HepG2 (cell line): ENCODE data around the gene ARHGAP25. TPM values are rescaled to one million over a fixed set of nuclear protein-coding genes. Genes with fewer than 3 reads are reported as not detected.
A peak's percentile ranks its signal among the peaks of the same experiment; 100 is the strongest.

Experiments
- CBX1 ChIP-seq: IDR thresholded peaks from one replicate; pipeline ENCODE4 v1.6.1; 2016; ENCODE audit warnings: antibody characterized with exemption, low read depth
- ETV5 ChIP-seq: IDR thresholded peaks from 2 replicates; pipeline ENCODE4 v1.6.1; 2018; ENCODE audit warnings: missing biosample characterization, missing genetic modification reagents, inconsistent platforms, borderline replicate concordance
- FOXC1 ChIP-seq: sonication (generic); formaldehyde crosslinking; IDR thresholded peaks from 2 replicates; pipeline ENCODE4 v1.8.0; 2022; ENCODE audit warnings: mild to moderate bottlenecking, missing genetic modification reagents, borderline replicate concordance
- GABPB1 ChIP-seq: IDR thresholded peaks from 2 replicates; pipeline ENCODE4 v1.6.1; 2016; ENCODE audit warnings: mild to moderate bottlenecking, missing genetic modification reagents, moderate library complexity, missing compliant biosample characterization
- GATAD2A ChIP-seq: IDR thresholded peaks from 2 replicates; pipeline ENCODE4 v1.6.1; 2016
- IKZF1 ChIP-seq: fragments of 450-650 bp; IDR thresholded peaks from 2 replicates; pipeline ENCODE4 v1.7.1; 2016
- PAX8 ChIP-seq: sonication (generic); formaldehyde crosslinking; IDR thresholded peaks from 2 replicates; pipeline ENCODE4 v1.8.0; 2022; ENCODE audit warnings: mild to moderate bottlenecking, missing genetic modification reagents, borderline replicate concordance
- PCBP1 ChIP-seq: fragments of 200-400 bp; formaldehyde crosslinking; IDR thresholded peaks from 2 replicates; pipeline ENCODE4 v1.6.1; 2017; ENCODE audit warnings: mild to moderate bottlenecking, low read depth, low read length, borderline replicate concordance
- PCBP2 ChIP-seq: fragments of 200-400 bp; formaldehyde crosslinking; optimal IDR thresholded peaks from 2 replicates; pipeline ENCODE3; 2018; ENCODE audit warnings: low read length, low read depth; ENCODE audit not compliant: poor library complexity, severe bottlenecking
- RARA ChIP-seq: IDR thresholded peaks from 2 replicates; pipeline ENCODE4 v1.6.1; 2016; ENCODE audit warnings: missing genetic modification reagents, missing compliant biosample characterization
- RFX1 ChIP-seq: fragments of 450-650 bp; IDR thresholded peaks from 2 replicates; pipeline ENCODE4 v1.6.1; 2017
- SMARCE1 ChIP-seq: fragments of 450-650 bp; IDR thresholded peaks from 2 replicates; pipeline ENCODE4 v1.6.1; 2017; ENCODE audit warnings: borderline replicate concordance
- SOX13 ChIP-seq, 3 experiments: fragments of 450-650 bp in 1 of 3; sonication (generic) in 1 of 3; formaldehyde crosslinking in 1 of 3; IDR thresholded peaks in 2 of 3; conservative IDR thresholded peaks in 1 of 3; 2 replicates each; pipeline versions ENCODE4 v1.5.0 to v1.6.1; 2016 to 2020; ENCODE audit warnings: antibody characterized with exemption in 1 of 3, mild to moderate bottlenecking in 1 of 3, missing compliant biosample characterization in 1 of 3, missing genetic modification reagents in 1 of 3, moderate library complexity in 1 of 3
- SOX6 ChIP-seq, 2 experiments: fragments of 450-650 bp in 1 of 2; sonication (generic) in 1 of 2; formaldehyde crosslinking in 1 of 2; IDR thresholded peaks; 2 replicates each; pipeline versions ENCODE4 v1.4.0 to v1.6.1; 2017 to 2020; ENCODE audit warnings: antibody characterized with exemption in 1 of 2, mild to moderate bottlenecking in 1 of 2, missing genetic modification reagents in 1 of 2
- ZMYM3 ChIP-seq: sonication (generic); formaldehyde crosslinking; IDR thresholded peaks from 2 replicates; pipeline ENCODE4 v1.5.1; 2020; ENCODE audit warnings: mild to moderate bottlenecking, missing genetic modification reagents
- ZNF256 ChIP-seq: sonication (generic); formaldehyde crosslinking; conservative IDR thresholded peaks from 2 replicates; pipeline ENCODE4 v1.4.0; 2020; ENCODE audit warnings: missing genetic modification reagents
- ZNF841 ChIP-seq: sonication (generic); formaldehyde crosslinking; IDR thresholded peaks from 2 replicates; pipeline ENCODE4 v1.8.1; 2023; ENCODE audit warnings: missing genetic modification reagents, borderline replicate concordance
- polyA plus RNA-seq, 8 experiments: library from polyadenylated mRNA; depleted of rRNA in 3 of 8; stranded (reverse) in 7 of 8; unstranded in 1 of 8; fragments of >200 nt; fragmentation: Illumina TruSeq in 4 of 8; extraction: Trizol in 4 of 8; gene quantifications; 2 replicates each; pipeline versions ENCODE4 v1.2.1 to v1.2.3, GENCODE V29; 2011 to 2016; ENCODE audit warnings: low read depth in 4 of 8, missing spikeins in 1 of 8, mixed read lengths in 1 of 8; ENCODE audit not compliant: insufficient read depth in 1 of 8
- total RNA-seq, 5 experiments: library from RNA; depleted of rRNA; stranded (reverse); fragments of >200 nt; fragmentation: Illumina TruSeq; extraction: Trizol; gene quantifications; 2 replicates each; pipeline ENCODE4 v1.2.3, GENCODE V29; 2016; ENCODE audit warnings: low read depth in 1 of 5
- TF ChIP-seq, protein P1 (sequence below): sonication (generic); formaldehyde crosslinking; IDR thresholded peaks from 2 replicates; pipeline ENCODE4 v1.5.1; 2020; ENCODE audit warnings: missing genetic modification reagents, mild to moderate bottlenecking, borderline replicate concordance
- TF ChIP-seq, protein P2 (sequence below): sonication (generic); formaldehyde crosslinking; IDR thresholded peaks from 2 replicates; pipeline ENCODE4 v1.4.0; 2020; ENCODE audit warnings: mild to moderate bottlenecking, missing genetic modification reagents
- TF ChIP-seq, protein P3 (sequence below): sonication (generic); formaldehyde crosslinking; IDR thresholded peaks from 2 replicates; pipeline ENCODE4 v1.9.0; 2021; ENCODE audit warnings: missing genetic modification reagents, borderline replicate concordance
- TF ChIP-seq, protein P4 (sequence below): sonication (generic); formaldehyde crosslinking; IDR thresholded peaks from 2 replicates; pipeline ENCODE4 v1.4.0; 2020; ENCODE audit warnings: missing genetic modification reagents
- TF ChIP-seq, protein P5 (sequence below): sonication (generic); formaldehyde crosslinking; IDR thresholded peaks from 2 replicates; pipeline ENCODE4 v1.4.0; 2020; ENCODE audit warnings: mild to moderate bottlenecking, missing genetic modification reagents

The ARHGAP25 gene
- total and polyA plus RNA-seq, 2 of the 13 experiments (the other 11 are each of a cell fraction or from before 2014, with no cell fraction given): not detected

DNA sequence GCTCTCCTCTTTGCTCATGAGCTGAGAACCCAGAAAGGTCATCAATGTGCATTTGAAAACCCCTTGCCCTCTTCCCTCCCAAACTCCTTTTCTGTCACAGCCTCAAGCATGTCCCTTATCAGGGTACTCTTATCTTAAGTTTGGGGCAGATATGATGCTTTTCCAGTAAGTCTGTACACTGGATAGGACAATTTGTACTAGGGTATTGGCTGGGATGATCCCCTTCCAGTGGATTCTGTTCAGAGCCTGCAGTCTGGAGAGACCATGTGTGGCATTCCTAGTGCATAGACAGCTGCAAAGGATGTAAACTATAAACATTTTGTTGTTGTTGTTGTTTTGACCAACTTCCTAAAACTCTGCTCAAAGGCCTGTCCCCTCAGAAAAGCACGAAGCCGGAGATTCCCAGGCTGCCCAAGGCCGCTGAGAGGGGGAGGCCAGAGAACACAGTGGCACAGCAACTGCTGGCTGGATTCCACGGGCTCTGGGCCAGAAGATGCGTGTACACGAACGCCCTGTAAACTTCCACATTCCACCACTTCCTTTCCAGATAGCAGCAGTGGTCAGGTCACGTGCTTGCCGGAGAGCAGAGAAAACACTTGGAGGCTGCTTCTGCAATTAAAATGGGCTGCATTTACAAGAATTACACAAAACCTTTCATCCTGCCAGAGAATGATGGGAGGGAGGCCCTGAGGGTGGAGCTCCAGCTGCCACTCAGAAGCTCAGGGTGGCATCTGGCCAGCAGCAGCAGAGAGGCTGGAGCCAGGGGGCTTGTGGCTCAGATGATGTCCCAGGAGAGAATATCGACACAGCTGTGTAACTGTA is 94.5 kb downstream of the ARHGAP25 start (continued):
- TF ChIP-seq, protein P1, sequence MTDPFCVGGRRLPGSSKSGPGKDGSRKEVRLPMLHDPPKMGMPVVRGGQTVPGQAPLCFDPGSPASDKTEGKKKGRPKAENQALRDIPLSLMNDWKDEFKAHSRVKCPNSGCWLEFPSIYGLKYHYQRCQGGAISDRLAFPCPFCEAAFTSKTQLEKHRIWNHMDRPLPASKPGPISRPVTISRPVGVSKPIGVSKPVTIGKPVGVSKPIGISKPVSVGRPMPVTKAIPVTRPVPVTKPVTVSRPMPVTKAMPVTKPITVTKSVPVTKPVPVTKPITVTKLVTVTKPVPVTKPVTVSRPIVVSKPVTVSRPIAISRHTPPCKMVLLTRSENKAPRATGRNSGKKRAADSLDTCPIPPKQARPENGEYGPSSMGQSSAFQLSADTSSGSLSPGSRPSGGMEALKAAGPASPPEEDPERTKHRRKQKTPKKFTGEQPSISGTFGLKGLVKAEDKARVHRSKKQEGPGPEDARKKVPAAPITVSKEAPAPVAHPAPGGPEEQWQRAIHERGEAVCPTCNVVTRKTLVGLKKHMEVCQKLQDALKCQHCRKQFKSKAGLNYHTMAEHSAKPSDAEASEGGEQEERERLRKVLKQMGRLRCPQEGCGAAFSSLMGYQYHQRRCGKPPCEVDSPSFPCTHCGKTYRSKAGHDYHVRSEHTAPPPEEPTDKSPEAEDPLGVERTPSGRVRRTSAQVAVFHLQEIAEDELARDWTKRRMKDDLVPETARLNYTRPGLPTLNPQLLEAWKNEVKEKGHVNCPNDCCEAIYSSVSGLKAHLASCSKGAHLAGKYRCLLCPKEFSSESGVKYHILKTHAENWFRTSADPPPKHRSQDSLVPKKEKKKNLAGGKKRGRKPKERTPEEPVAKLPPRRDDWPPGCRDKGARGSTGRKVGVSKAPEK: no peak
- TF ChIP-seq PAX8 (CRISPR knock-in tag): no peak
- no peak for TF ChIP-seq RARA (CRISPR knock-in tag)
- peak; percentile 26; the same call in 1 of the 2 replicates for TF ChIP-seq ETV5 (CRISPR knock-in tag)
- no peak for TF ChIP-seq CBX1
- TF ChIP-seq PCBP2: no peak
- TF ChIP-seq SMARCE1: no peak
- TF ChIP-seq IKZF1: no peak
- peak; percentile 38; the same call in 1 of the 2 replicates for TF ChIP-seq GABPB1 (CRISPR knock-in tag)
- TF ChIP-seq ZNF841 (CRISPR knock-in tag): no peak
- TF ChIP-seq, protein P2, sequence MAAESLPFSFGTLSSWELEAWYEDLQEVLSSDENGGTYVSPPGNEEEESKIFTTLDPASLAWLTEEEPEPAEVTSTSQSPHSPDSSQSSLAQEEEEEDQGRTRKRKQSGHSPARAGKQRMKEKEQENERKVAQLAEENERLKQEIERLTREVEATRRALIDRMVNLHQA (CRISPR knock-in tag): no peak
- TF ChIP-seq, protein P3, sequence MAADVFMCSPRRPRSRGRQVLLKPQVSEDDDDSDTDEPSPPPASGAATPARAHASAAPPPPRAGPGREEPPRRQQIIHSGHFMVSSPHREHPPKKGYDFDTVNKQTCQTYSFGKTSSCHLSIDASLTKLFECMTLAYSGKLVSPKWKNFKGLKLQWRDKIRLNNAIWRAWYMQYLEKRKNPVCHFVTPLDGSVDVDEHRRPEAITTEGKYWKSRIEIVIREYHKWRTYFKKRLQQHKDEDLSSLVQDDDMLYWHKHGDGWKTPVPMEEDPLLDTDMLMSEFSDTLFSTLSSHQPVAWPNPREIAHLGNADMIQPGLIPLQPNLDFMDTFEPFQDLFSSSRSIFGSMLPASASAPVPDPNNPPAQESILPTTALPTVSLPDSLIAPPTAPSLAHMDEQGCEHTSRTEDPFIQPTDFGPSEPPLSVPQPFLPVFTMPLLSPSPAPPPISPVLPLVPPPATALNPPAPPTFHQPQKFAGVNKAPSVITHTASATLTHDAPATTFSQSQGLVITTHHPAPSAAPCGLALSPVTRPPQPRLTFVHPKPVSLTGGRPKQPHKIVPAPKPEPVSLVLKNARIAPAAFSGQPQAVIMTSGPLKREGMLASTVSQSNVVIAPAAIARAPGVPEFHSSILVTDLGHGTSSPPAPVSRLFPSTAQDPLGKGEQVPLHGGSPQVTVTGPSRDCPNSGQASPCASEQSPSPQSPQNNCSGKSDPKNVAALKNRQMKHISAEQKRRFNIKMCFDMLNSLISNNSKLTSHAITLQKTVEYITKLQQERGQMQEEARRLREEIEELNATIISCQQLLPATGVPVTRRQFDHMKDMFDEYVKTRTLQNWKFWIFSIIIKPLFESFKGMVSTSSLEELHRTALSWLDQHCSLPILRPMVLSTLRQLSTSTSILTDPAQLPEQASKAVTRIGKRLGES (CRISPR knock-in tag): no peak
- no peak for TF ChIP-seq SOX13 (IDR thresholded peaks at IDR 0.05)
- TF ChIP-seq SOX13 (CRISPR knock-in tag; conservative IDR thresholded peaks at IDR 0.05 in 1 of 2, IDR thresholded peaks at IDR 0.05 in 1 of 2): 0 out of 4 replicates have a peak, but pooled peaks of 1 of the 2 experiments have one; percentile 14
- TF ChIP-seq, protein P4, sequence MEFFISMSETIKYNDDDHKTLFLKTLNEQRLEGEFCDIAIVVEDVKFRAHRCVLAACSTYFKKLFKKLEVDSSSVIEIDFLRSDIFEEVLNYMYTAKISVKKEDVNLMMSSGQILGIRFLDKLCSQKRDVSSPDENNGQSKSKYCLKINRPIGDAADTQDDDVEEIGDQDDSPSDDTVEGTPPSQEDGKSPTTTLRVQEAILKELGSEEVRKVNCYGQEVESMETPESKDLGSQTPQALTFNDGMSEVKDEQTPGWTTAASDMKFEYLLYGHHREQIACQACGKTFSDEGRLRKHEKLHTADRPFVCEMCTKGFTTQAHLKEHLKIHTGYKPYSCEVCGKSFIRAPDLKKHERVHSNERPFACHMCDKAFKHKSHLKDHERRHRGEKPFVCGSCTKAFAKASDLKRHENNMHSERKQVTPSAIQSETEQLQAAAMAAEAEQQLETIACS (CRISPR knock-in tag): no peak
- TF ChIP-seq ZMYM3 (CRISPR knock-in tag): no peak
- TF ChIP-seq ZNF256 (CRISPR knock-in tag): no peak
- TF ChIP-seq FOXC1 (CRISPR knock-in tag): no peak
- no peak for TF ChIP-seq RFX1
- 0 out of 2 replicates have a peak, but pooled peaks have one; percentile 32 for TF ChIP-seq GATAD2A (CRISPR knock-in tag)
- no peak for TF ChIP-seq SOX6 (IDR thresholded peaks at IDR 0.05)
- no peak for TF ChIP-seq SOX6 (CRISPR knock-in tag; IDR thresholded peaks at IDR 0.05)
- no peak for TF ChIP-seq PCBP1
- TF ChIP-seq, protein P5, sequence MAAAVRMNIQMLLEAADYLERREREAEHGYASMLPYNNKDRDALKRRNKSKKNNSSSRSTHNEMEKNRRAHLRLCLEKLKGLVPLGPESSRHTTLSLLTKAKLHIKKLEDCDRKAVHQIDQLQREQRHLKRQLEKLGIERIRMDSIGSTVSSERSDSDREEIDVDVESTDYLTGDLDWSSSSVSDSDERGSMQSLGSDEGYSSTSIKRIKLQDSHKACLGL (CRISPR knock-in tag): no peak
